ENCODE data around the gene LYRM2.
A peak's percentile ranks its signal among the peaks of the same experiment; 100 is the strongest.

Gene LYRM2

DNA sequence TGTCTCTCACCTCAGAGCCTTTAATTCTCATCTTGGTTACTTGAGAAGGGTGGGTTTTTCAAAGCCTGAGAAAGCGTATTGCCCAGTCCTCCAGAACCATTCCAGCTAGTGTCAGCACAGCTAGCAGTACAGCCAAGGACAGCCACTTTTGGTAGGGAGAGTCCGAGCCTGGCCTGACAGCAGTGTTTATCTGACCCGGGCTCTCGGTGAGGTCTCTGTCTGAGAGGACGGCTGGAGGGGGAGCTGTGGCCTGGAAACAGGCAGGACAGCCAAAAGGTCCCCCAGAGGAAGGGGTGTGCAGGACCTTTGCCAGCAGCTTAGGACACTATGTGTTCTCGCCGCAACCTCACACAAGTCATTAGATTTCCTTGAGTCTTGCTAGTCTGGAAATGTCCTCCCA lies 38.8 kb downstream of the LYRM2 start:
- no peaks in the 10 kb centered on the region for H3K9me3 Mint-ChIP-seq
- H3K27me3 Mint-ChIP-seq (ENCODE audit: low read depth), result no peaks in the 10 kb centered on the region
- H3K4me1 Mint-ChIP-seq, result peaks cover 6% of the 10 kb centered on the region
- TF ChIP-seq CTCF (IDR thresholded peaks at IDR 0.05; ENCODE audit: unreplicated experiment in 3 of 3), result no peak
- H3K4me3 Mint-ChIP-seq, result no peak overlapping the region
- peaks cover 10% of the 10 kb centered on the region for H3K36me3 Mint-ChIP-seq (ENCODE audit: low read depth)
- H3K27ac Mint-ChIP-seq, result peak overlapping the region in 1 of 3 experiments; percentile 77

GRCh38 chr6:89597988-89598387 lies 40.6 kb downstream of the LYRM2 start:
- no peaks in the 10 kb centered on the region for H3K9me3 Mint-ChIP-seq
- H3K4me3 Mint-ChIP-seq, result no peak overlapping the region
- H3K27ac Mint-ChIP-seq, result peak overlapping the region in 1 of 3 experiments; percentile 24
- peaks cover 6% of the 10 kb centered on the region for H3K4me1 Mint-ChIP-seq
- H3K36me3 Mint-ChIP-seq (ENCODE audit: low read depth), result peaks cover 12% of the 10 kb centered on the region
- peak in 2 of 3 experiments; percentile 8 to 34 for TF ChIP-seq CTCF (IDR thresholded peaks at IDR 0.05; ENCODE audit: unreplicated experiment in 3 of 3)
- H3K27me3 Mint-ChIP-seq (ENCODE audit: low read depth), result no peaks in the 10 kb centered on the region

DNA sequence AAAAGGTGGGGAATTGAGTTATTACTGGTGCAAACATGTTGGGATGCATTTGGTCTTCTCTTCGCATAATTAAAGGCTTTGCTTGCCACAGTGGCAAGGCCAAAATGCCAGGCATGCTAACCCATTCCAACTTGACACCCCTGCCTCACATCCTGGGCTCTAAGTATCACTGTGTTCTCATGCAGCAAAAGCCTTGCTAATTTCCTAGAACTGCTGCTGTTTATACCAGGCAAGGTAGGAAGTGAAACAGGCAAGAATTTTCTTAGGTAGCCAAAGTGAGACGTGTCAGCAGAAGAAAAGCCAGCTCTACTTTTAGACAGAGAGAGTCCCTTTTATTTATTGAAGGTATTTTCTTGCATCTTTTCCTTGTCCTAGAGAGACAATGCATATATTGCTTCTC lies 41.2 kb downstream of the LYRM2 start:
- TF ChIP-seq CTCF (IDR thresholded peaks at IDR 0.05; ENCODE audit: unreplicated experiment in 3 of 3), result no peak
- peak overlapping the region in 1 of 3 experiments; percentile 49 for H3K27ac Mint-ChIP-seq
- peaks cover 6% of the 10 kb centered on the region for H3K4me1 Mint-ChIP-seq

DNA sequence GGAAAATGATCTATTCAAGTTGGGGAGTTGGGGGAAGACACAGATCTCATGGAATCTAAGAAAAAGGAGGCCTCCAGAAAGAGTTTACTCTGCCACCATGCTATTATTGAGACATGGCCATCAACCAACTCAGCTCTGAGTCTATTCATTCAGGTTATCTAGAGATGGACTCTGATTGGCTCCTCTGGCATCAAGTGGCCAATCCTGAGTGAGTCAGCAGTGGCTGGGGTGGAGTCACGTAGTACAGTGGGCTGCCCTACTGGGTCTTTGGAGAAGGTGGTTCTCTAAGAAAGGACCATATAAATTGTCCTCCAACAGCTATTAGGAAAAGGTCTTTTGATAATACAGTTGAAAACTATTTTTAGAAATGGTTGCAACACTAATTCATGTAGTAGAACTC lies 42.1 kb downstream of the LYRM2 start:
- Mint-ChIP-seq H3K36me3 (ENCODE audit: low read depth) (peaks cover 13% of the 10 kb centered on the region), H3K4me3 (no peak overlapping the region), H3K9me3 (no peaks in the 10 kb centered on the region), H3K4me1 (peaks cover under 1% of the 10 kb centered on the region), H3K27ac (no peak overlapping the region), H3K27me3 (ENCODE audit: low read depth) (no peaks in the 10 kb centered on the region)
- TF ChIP-seq CTCF (IDR thresholded peaks at IDR 0.05; ENCODE audit: unreplicated experiment in 3 of 3), result no peak

More for the DNA sequence above, 41.2 kb downstream of the LYRM2 start:
- no peaks in the 10 kb centered on the region for H3K27me3 Mint-ChIP-seq (ENCODE audit: low read depth)
- H3K36me3 Mint-ChIP-seq (ENCODE audit: low read depth), result peaks cover 13% of the 10 kb centered on the region
- H3K4me3 Mint-ChIP-seq, result no peak overlapping the region
- no peaks in the 10 kb centered on the region for H3K9me3 Mint-ChIP-seq

GRCh38 chr6:89596056-89596455 lies 42.5 kb downstream of the LYRM2 start:
- TF ChIP-seq CTCF (IDR thresholded peaks at IDR 0.05; ENCODE audit: unreplicated experiment in 3 of 3), result no peak
- H3K4me1 Mint-ChIP-seq, result no peaks in the 10 kb centered on the region
- no peaks in the 10 kb centered on the region for H3K9me3 Mint-ChIP-seq
- no peak overlapping the region for H3K27ac Mint-ChIP-seq
- H3K27me3 Mint-ChIP-seq (ENCODE audit: low read depth), result no peaks in the 10 kb centered on the region
- no peak overlapping the region for H3K4me3 Mint-ChIP-seq
- H3K36me3 Mint-ChIP-seq (ENCODE audit: low read depth), result peaks cover 13% of the 10 kb centered on the region

DNA sequence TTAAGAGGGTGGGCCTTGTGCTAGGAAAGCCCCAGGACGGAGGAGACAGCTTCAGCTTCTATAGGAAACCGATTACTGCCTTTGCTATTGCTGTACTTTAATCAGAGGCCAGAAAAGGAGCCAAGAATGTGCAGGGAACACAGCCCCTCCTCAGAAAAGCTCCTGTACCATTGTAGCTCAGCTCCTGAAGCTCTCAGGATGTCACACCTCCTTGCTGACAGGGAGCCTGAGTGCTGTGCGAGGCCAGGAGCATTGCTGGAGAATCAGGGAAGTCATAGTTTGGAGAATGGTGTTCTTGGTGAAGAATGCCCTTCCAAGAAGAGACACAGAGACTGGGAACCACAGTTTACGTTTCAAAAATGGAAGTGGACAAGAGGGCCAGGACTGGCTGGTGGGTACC lies 46.8 kb downstream of the LYRM2 start:
- TF ChIP-seq CTCF (IDR thresholded peaks at IDR 0.05; ENCODE audit: unreplicated experiment in 3 of 3), result no peak
- H3K27me3 Mint-ChIP-seq (ENCODE audit: low read depth), result no peaks in the 10 kb centered on the region
- H3K4me1 Mint-ChIP-seq, result no peaks in the 10 kb centered on the region
- no peak overlapping the region for H3K27ac Mint-ChIP-seq
- H3K9me3 Mint-ChIP-seq, result no peaks in the 10 kb centered on the region
- no peak overlapping the region for H3K4me3 Mint-ChIP-seq
- H3K36me3 Mint-ChIP-seq (ENCODE audit: low read depth), result peaks cover 9% of the 10 kb centered on the region

All from nephron (organoid).